Lung microvascular endothelial cell (primary cell): ENCODE results near the gene CYP4F8. TPM values are rescaled to one million over a fixed set of nuclear protein-coding genes. Genes with fewer than 3 reads are reported as not detected.

ENCODE experiments used
- DNase-seq, 2 donors: peaks; one replicate each; pipeline versions ENCODE4 v3.0.0 to v3.0.0-alpha.2; 2010; ENCODE audit warnings: low read depth in 2 of 2
- total RNA-seq: library from RNA; depleted of rRNA; stranded (reverse); fragments of >200 nt; gene quantifications from 2 replicates; pipeline ENCODE4 v1.2.1, GENCODE V29; 2014

The CYP4F8 gene
- total RNA-seq, 1 donor from 2014 or later: not detected

DNA sequence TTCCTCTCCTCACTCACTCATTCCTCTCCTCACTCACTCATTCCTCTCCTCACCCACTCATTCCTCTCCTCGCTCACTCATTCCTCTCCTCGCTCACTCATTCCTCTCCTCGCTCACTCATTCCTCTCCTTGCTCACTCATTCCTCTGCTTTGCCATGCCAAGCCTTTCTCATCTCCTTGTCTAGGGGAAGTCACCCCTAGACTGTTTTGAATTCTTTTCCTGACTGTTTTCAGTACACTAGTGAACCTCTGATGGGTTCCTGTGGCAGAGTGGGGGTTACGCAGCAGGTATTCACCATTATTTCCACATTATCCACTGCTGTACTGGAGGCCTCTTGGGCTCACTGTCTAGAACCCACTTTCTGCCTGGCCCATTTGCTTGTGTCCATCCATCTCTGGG is 1.2 kb downstream of the CYP4F8 start:
- no peak for DNase-seq

- no peak for DNase-seq
Measured at GRCh38 chr19:15616627-15617270, 1.7 kb downstream of the CYP4F8 start.

GRCh38 chr19:15618321-15618720 is 3.3 kb downstream of the CYP4F8 start:
- no peak for DNase-seq

- no peak for DNase-seq
Measured at GRCh38 chr19:15621801-15622200, 6.8 kb downstream of the CYP4F8 start.

- DNase-seq: no peak
Measured at GRCh38 chr19:15622991-15623390, 8.0 kb downstream of the CYP4F8 start.

DNA sequence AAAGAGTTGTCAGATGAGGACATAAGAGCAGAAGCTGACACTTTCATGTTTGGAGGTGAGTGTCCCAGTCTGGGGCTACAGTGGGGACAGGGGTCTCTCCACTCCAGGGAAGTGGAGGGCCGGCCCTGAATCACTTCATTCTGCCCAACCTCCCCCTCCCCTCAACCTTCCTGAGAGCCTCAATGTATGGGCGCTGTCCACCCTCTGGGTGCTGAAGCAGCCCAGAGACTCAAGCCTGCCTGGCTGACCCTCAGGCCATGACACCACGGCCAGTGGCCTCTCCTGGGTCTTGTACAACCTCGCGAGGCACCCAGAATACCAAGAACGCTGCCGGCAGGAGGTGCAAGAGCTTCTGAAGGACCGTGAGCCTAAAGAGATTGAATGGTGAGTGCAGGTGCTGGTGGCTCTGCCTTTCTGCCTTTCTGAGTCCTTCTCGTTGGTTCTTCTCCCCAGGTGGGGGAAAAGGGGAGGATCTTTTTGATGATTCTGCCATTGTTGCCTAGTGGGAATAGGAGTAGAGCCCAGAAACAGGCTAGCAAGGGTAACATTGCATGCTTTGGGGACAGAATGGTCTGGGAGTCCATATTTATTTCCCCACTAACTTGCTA is 8.8 kb downstream of the CYP4F8 start:
- DNase-seq: no peak

DNA sequence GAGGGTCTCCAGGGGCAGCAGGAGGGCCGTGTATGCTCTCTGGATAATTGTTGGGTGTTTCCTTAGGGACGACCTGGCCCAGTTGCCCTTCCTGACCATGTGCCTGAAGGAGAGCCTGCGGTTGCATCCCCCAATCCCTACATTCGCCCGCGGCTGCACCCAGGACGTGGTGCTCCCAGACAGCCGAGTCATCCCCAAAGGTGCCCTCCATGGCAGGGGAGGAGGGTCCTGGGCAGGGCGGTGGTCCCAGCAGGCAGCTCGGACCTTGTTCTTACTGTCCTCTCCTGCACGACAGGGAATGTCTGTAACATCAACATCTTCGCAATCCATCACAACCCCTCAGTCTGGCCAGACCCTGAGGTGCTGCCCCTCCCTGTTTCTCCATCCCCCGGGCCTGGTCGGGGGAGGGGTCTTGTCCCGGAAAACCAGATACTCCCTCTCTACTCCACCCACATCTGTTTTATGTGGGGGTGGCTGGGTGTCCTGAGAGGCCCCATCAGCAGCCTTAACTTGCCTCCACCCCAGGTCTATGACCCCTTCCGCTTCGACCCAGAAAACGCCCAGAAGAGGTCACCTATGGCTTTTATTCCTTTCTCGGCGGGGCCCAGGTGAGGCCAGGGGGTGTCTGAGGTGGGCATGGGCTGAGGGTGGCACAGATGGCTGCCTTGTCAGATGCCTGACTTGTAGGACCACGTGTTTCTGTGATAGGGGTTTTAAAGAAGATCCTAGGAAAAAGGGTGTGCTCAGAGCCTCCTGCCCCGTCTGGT is 13.4 kb downstream of the CYP4F8 start:
- DNase-seq: no peak

GRCh38 chr19:15629003-15629880 is 14.2 kb downstream of the CYP4F8 start:
- DNase-seq: peak; percentile 54 to 70

- DNase-seq: peak; percentile 24
Measured at GRCh38 chr19:15631817-15632216, 16.8 kb downstream of the CYP4F8 start.

DNA sequence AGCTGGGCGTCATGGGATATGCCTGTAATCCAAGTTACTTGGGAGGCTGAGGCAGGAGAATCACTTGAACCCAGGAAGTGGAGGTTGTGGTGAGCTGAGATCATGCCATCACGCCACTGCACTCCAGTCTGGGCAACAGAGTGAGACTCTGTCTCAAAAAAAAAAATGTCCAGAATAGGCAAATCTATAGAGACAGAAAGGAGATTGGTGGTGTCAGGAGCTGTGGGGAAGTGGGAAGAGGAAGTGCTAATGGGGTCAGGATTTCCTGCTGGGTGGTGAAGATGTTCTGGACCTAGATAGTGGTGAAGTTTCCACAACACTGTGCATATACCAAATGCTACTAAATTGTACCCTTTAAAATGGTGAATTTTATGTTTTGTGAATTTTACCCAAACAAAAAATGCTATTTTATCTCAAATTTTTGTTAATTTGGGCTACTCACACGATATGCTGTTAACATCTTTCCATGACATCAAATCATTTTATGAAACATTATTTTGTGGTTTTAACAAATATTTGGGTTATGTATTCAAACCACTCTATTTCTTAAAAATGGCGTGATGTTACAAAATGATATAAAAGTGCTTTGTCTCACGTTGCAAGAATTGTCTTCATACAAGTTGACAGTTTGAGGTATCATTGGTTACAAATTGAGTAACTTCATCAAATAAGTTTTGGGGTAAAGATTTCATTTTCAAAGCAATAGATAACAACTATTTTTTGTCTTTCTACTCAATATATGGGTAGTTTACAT is 18.2 kb downstream of the CYP4F8 start:
- DNase-seq: no peak

DNA sequence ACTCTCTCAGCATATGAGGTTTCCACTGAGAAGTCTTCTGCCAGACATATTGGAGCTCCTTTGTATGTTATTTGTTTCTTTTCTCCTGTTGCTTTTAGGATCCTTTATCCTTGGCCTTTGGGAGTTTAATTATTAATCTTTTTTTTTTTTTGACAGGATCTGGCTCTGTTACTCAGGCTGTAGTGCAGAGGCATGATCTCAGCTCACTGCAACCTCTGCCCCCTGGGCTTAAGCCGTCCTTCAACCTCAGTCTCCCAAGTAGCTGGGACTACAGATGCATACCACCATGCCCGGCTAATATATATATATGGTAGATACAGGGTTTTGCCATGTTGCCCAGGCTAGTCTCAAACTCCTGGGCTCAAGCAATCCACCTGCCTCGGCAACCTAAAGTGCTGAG is 19.1 kb downstream of the CYP4F8 start:
- no peak for DNase-seq

DNA sequence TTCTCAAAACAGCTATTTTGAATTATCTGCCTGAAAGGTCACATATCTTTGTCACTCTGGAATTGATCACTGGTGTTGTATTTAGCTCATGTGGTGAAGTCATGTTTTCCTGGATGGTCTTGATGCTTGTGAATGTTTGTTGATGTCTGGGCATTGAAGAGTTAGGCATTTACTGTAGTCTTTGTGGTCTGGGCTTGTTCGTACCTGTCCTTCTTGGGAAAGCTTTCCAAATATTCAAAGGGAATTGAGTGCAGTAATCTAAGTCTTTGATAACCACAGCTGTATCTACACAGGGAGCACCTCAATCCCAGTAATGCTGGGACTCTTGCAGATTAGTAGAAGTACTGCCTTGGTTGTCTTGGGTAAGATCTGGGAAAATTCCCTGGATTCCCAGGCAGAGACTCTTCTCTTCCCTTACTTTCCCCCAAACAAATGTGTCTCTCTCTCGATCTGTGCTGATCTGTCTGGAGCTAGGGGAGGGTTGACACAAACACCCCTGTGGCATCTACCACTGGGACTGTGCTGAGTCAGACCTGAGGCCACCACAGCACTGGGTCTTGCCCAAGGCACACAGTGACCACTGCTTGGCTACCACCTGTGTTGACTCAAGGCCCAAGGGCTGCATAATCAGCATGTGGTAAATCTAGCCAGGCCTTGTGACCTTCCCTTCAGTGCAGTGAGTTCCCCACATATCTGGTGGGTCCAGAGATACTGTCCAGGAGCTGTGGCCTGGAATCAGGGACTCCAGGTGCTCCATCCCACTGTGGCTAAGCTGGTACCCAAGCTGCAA is 20.2 kb downstream of the CYP4F8 start:
- no peak for DNase-seq

- no peak for DNase-seq
Measured at GRCh38 chr19:15636026-15636425, 21.0 kb downstream of the CYP4F8 start.

- no peak for DNase-seq
Measured at GRCh38 chr19:15639596-15639995, 24.6 kb downstream of the CYP4F8 start.

GRCh38 chr19:15640294-15640903 is 25.4 kb downstream of the CYP4F8 start, which contains the start of gene CYP4F3:
CYP4F3 (plus strand) TSS chr19:15640897; CDS start chr19:15641416, 519 bp downstream.
- DNase-seq: no peak

DNA sequence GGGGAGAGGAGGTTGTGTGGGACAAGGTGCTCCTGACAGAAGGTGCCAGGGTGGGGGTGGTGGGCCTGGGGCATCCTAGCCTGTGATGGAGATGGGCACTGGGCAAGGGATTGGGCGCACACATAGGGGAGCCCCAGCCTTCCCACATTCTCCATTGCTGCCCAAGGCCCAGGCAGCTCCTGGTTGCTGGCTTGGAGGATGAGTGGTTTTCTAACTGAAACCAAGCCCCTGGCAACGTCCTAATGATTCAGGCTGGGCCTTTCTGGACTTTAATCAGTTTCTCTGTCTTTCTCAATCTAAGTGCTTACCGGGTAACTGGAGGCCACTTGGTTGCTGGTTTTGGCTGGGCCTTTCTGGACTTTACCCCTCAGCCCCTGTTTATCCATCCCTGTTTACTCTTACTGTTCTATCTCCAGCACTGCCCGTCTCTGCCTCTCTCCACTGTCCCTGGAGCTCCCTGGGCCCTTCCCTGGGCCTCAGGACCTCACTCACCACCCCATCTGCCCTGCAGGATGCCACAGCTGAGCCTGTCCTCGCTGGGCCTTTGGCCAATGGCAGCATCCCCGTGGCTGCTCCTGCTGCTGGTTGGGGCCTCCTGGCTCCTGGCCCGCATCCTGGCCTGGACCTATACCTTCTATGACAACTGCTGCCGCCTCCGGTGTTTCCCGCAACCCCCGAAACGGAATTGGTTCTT is 26.0 kb downstream of the CYP4F8 start:
- no peak for DNase-seq

DNA sequence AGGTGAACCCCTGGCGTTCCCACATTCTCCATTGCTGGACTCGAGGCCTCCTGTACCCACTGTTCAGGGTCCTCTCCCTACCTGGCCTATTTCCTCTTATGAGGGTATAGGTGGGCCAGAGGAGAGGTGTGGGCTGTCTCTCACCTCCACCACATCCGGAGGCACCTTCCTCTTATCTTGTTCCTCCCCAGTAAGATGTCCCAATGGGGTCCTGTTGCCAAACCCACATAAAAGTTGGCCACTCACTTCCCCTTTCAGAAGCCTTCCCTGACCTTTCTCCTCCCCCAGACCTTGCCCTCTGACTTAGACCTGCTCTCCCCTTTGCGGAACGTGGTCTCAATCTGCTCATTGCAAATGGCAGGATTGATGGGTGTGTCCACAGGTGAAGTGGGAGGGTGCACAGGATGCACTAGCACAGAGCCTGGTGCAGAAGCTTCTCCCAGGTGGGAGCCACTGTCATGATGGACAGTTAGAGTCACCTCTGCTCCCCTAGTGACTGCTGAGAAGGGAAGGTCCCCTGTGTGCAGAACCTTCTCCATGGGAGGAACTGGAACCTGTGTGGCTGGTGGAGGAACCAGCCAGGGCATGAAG is 27.0 kb downstream of the CYP4F8 start:
- DNase-seq: no peak

DNA sequence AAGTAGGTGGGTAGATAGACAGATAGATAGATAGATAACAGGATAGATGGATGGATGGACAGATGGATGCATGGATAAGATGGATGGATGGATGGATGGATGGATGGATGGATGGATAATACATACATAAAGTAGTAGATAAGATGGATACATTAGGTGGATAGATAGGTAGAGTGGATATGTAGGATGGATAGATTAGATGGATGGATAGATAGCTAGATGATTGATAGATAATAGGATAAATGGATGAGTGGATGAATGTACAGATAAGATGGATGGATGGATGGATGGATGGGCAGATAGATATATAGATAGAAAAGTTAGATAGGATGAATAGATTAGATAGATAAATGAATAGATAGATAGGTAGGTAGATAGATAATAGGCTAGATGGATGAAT is 27.8 kb downstream of the CYP4F8 start:
- no peak for DNase-seq

- DNase-seq: no peak
Measured at GRCh38 chr19:15643387-15643786, 28.4 kb downstream of the CYP4F8 start.
